SK-N-MC (cell line): ENCODE results near the gene PADI4.

Experiments used
- DNase-seq: peaks from one replicate; pipeline ENCODE4 v3.0.0-alpha.2; 2011; ENCODE audit warnings: low read depth, low spot score
- H3K27ac ChIP-seq: fragments of 200-600 bp; sonication (generic); 2 replicates; pipeline ENCODE4 v1.5.1; 2016; ENCODE audit warnings: mixed run types
- H3K36me3 ChIP-seq: fragments of 200-600 bp; sonication (generic); 2 replicates; pipeline ENCODE4 v1.6.1; 2017; ENCODE audit warnings: antibody characterized with exemption, low read length, mixed read lengths; ENCODE audit not compliant: insufficient read depth
- H3K4me3 ChIP-seq: fragments of 200-600 bp; sonication (generic); 2 replicates; pipeline ENCODE4 v1.5.1; 2016
- H3K9ac ChIP-seq: fragments of 200-600 bp; sonication (generic); 2 replicates; pipeline ENCODE4 v1.8.0; 2017; ENCODE audit warnings: mixed run types, mixed read lengths; ENCODE audit not compliant: insufficient read length
- H3K9me3 ChIP-seq: fragments of 200-600 bp; sonication (generic); 2 replicates; pipeline ENCODE4 v1.6.1; 2017; ENCODE audit warnings: low read depth, mild to moderate bottlenecking, antibody characterized with exemption, low read length, moderate library complexity, mixed read lengths
- EZH2 ChIP-seq: fragments of 200-600 bp; sonication (generic); IDR thresholded peaks from one replicate; pipeline ENCODE4 v1.6.1; 2017; ENCODE audit warnings: antibody characterized with exemption
- FOXP2 ChIP-seq: optimal IDR thresholded peaks from 2 replicates; pipeline ENCODE3; 2011; ENCODE audit warnings: mild to moderate bottlenecking, moderate library complexity; ENCODE audit not compliant: insufficient read depth; ENCODE audit errors: extremely low read length, control extremely low read depth
- POLR2AphosphoS5 ChIP-seq: IDR thresholded peaks from 2 replicates; pipeline ENCODE4 v1.6.1; 2012; ENCODE audit warnings: mild to moderate bottlenecking, low read depth, low read length, borderline replicate concordance

Gene PADI4

DNA sequence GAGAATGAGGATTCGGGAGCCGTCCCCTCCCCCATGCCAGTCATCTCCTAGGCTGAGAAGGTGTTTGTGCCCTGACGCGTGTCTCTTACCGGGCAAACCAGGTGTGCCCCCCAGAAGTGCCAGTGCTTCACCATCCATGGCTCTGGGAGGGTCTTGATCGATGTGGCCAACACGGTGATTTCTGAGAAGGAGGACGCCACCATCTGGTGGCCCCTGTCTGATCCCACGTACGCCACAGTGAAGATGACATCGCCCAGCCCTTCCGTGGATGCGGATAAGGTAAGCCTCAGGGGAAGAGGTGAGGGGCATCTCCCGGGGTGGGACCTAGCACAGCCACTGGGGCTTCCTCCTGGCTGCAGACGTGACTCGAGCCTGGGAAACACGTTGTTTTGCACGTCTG, 65.0 kb downstream of the PADI4 start:
- Histone ChIP-seq H3K9ac (no peak overlapping the region), H3K36me3 (no peaks in the 10 kb centered on the region), H3K27ac (no peak overlapping the region), H3K9me3 (no peaks in the 10 kb centered on the region), H3K4me3 (no peak overlapping the region)
- no peak for DNase-seq
- TF ChIP-seq FOXP2 = no peak
- no peak for TF ChIP-seq EZH2
- TF ChIP-seq POLR2AphosphoS5 = no peak

DNA sequence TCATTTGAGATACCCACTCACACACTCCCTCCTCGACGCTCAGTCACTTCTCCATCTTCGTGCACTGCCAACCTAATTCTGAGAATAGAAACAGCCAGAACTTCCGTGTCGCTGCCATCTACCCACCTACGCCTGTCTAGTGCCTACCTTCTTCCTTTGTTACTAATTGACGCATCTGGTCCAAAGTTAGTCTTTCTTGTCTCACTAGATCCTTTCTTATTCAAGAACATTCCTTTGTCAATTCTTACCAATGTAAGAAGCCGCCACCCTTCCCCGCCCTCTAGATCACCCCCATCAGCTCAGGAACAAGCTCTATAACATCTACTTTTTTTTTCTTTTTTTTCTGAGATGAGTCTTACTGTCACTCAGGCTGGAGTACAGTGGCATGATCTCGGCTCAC, 67.7 kb downstream of the PADI4 start:
- no peaks in the 10 kb centered on the region for H3K36me3 ChIP-seq
- no peak for TF ChIP-seq POLR2AphosphoS5
- TF ChIP-seq FOXP2 = no peak
- TF ChIP-seq EZH2 = no peak
- H3K4me3 ChIP-seq = no peak overlapping the region
- no peak overlapping the region for H3K27ac ChIP-seq
- DNase-seq = no peak
- H3K9ac ChIP-seq = no peak overlapping the region
- no peaks in the 10 kb centered on the region for H3K9me3 ChIP-seq

DNA sequence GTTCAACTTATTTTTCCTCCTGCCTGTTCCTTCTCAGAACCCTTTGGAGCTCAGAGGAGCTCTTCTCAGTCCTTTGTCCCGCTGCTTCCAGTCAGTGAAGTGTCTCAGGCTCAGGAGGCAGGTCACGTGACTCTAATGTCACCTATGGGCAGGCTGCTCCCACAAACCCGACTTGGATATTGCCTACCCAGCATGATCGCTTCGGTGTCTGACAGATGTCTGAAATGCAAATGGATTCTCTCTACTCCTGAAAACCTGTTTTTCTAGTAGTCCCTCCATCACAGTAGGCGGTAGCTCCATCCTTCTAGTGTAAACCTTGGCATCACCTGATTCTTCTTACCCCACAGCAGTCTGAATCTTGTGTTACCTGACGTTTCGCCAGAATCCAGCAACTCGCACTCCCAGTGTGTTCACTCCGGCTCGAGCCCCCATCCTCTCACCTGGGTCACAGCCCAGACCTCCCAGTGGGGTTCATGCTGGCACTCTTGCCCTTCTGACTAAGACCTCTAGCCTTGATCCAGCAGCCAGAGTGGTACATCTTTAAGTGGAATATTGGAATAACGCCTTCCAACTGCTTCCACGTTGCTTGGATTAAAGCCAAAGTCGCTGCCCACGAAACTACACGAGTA, 69.4 kb downstream of the PADI4 start:
- Histone ChIP-seq H3K9me3 (no peaks in the 10 kb centered on the region), H3K9ac (no peak overlapping the region), H3K27ac (no peak overlapping the region), H3K4me3 (no peak overlapping the region), H3K36me3 (no peaks in the 10 kb centered on the region)
- no peak for DNase-seq
- no peak for TF ChIP-seq POLR2AphosphoS5

DNA sequence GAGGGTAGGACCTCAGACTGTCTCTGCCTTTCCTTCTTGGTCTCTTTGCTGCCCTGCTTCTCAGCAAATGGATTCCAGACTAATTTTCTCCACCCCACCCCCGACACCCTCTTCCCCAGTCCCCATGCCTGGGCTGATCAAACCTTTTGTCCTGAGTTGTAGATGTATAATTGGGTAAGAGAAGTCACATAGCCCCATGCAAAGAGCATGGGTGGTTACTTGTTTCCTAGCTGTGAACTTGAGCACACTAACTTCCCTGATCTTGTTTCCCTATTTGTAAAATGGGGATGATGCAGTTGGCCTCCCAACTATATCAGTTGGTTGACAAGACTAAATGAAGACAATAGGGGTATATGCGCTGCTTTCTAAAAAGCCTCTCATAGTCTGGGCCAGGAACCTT, 73.2 kb downstream of the PADI4 start:
- no peaks in the 10 kb centered on the region for H3K9me3 ChIP-seq
- H3K27ac ChIP-seq = no peak overlapping the region
- H3K4me3 ChIP-seq = no peak overlapping the region
- TF ChIP-seq EZH2 = no peak
- TF ChIP-seq FOXP2 = no peak
- TF ChIP-seq POLR2AphosphoS5 = no peak
- no peak for DNase-seq
- H3K36me3 ChIP-seq = no peaks in the 10 kb centered on the region
- H3K9ac ChIP-seq = no peak overlapping the region

DNA sequence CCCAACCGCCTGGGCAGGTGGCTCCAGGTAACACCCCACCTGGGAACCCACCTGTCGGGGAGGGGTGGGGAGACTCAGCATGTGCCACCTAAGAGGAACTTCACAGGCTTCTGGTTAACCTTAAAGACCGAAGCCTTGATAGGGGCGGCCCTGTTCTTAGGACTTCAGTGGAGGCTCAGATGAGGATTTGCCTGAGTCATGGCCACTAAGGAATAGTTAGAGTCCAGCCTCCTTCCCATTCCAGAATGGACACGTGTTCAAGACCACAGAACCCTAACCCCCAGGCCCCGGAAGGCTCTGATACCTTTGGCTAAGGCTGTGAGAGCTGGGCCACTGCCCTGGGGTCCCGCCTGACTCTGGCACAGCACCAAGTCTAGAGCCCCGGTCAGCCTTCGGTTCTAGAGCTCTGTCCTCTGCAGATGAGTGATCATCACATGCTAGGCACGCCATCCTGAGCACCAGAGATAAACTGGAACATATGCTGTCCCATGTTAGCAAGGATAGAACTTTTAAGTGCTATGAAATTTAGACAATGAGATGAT, 84.3 kb downstream of the PADI4 start:
- Histone ChIP-seq H3K9me3 (no peaks in the 10 kb centered on the region), H3K9ac (no peak overlapping the region), H3K4me3 (no peak overlapping the region), H3K36me3 (no peaks in the 10 kb centered on the region), H3K27ac (no peak overlapping the region)
- no peak for TF ChIP-seq POLR2AphosphoS5
- TF ChIP-seq FOXP2 = no peak
- TF ChIP-seq EZH2 = no peak
- DNase-seq = no peak

DNA sequence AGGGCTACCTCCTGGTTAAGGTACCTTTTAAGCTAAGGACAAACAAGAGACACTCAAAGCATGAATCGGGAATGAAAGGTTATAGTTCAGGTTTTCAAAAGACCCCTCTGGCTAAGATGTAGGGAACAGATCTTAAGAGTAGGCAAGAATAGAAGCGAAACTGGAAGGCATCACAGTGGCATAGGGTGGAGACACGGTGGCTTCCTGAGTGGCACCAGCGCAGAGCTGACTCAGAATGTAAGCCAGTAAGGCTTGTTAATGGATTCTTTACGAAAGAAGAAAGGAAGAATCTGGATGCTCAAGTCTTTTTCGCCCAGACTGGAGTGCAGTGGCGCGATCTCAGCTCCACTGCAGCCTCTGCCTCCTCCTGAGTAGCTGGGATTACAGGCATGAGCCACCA, 85.2 kb downstream of the PADI4 start:
- no peak overlapping the region for H3K27ac ChIP-seq
- no peak for TF ChIP-seq FOXP2
- H3K9me3 ChIP-seq = no peaks in the 10 kb centered on the region
- no peak overlapping the region for H3K4me3 ChIP-seq
- DNase-seq = no peak
- H3K36me3 ChIP-seq = no peaks in the 10 kb centered on the region
- no peak overlapping the region for H3K9ac ChIP-seq

DNA sequence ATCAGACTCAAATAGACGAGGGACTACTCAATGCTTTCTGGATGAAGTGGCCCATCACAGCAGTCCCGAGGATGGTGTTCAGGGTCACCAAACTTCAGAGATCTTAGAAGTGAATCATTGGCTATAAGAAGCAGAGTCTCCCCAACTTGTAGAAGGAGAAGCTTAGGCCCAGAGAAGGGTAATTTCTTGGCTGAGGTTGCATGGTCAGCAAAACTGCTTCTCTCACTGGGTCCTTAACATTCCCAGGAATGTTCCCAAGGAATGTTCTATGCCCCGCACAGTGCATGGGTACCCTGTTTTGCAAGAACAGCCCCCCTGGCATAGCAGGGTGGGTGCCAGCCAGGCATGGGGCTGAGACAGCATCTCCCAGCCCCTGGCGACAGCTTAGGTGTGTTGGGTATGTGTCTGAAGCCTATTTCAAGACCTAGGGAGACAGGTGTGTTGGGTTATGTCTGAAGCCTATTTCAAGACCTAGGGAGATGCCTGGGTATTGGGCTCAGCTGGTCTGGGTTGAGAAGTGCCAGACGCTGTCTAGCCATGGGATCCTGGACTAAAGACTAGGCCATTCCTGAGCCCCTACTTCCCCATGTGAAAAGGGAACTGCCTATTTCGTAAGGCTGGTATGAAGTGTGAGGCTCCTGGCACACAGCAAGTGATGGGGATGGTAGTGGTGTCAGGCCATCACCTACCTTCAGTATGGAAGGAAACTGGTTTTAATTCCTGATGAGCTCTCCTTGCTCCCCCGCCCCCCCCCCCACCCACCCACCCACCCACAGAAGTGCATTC, 90.1 kb downstream of the PADI4 start:
- Histone ChIP-seq H3K27ac (no peak overlapping the region), H3K36me3 (no peaks in the 10 kb centered on the region), H3K4me3 (no peak overlapping the region), H3K9me3 (no peaks in the 10 kb centered on the region), H3K9ac (no peak overlapping the region)
- DNase-seq = no peak
- TF ChIP-seq POLR2AphosphoS5 = no peak
- no peak for TF ChIP-seq EZH2
- no peak for TF ChIP-seq FOXP2

DNA sequence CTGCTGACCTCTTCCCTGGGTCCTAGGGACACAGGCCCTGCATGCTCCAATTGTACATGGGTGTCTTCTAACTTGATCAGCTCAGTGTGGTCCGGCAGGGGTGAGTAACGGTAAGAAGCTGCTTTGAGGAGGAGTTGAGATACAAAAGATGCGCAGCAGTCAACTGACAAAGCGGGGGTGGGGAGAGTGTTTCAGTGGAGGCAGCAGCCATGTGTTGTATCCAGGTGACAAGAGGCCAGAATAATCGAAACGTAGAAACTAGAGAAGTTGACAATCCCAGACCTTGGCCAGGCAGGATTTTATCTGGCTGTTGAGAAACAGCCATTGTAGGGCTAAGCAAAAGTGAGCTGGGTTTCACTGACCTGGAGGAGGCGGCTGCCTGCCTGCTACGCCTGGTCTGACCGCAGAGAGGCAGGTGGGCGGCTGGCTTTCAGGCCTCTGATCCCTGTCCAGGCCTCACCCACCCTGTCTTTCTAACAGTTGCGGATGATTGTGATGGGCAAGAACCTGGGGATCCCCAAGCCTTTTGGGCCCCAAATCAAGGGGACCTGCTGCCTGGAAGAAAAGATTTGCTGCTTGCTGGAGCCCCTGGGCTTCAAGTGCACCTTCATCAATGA, 92.8 kb downstream of the PADI4 start:
- Histone ChIP-seq H3K9me3 (no peaks in the 10 kb centered on the region), H3K27ac (no peak overlapping the region), H3K4me3 (no peak overlapping the region), H3K9ac (no peak overlapping the region), H3K36me3 (no peaks in the 10 kb centered on the region; the same call in 1 of the 2 replicates)
- no peak for TF ChIP-seq FOXP2
- no peak for TF ChIP-seq EZH2
- DNase-seq = no peak

DNA sequence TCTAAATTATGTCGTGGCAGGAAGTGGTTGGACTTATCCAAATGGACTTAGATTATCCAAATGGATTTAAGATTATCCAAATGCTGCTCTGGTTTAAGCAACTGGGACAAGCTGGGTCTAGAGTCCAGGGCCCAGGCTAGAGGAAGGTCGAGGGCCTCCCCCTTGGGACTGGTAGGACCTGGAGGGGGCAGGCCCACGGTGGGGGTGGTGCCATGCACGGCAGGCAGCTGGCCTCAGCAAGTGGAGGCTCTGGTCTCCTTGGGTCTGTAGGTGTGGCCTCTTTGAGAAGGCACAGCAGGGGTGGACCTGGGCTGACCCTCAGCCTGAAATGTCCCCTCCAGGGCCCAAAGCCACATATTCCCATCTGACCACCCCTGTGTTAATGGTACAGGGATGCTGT, 93.8 kb downstream of the PADI4 start:
- H3K9ac ChIP-seq = no peak overlapping the region
- H3K4me3 ChIP-seq = no peak overlapping the region
- no peaks in the 10 kb centered on the region for H3K9me3 ChIP-seq
- no peak for TF ChIP-seq EZH2
- no peak for TF ChIP-seq POLR2AphosphoS5
- TF ChIP-seq FOXP2 = no peak
- peaks cover under 1% of the 10 kb centered on the region; the same call in 1 of the 2 replicates for H3K36me3 ChIP-seq
- H3K27ac ChIP-seq = no peak overlapping the region
- no peak for DNase-seq
